H1 (cell line): ENCODE results near the gene TP53I13. TPM values are rescaled to one million over a fixed set of nuclear protein-coding genes. Genes with fewer than 3 reads are reported as not detected.

Experiments used
- CTCF ChIA-PET: fragments of 300-600 bp; sonication (Branson Sonifier 250); formaldehyde crosslinking; loops from one replicate; lab custom pipeline; 2021; ENCODE audit not compliant: partially characterized antibody; lab: Charles Lee
- POLR2A ChIA-PET: fragments of 300-600 bp; sonication (Branson Sonifier 250); formaldehyde crosslinking; loops from one replicate; lab custom pipeline; 2021; ENCODE audit warnings: inconsistent platforms; ENCODE audit not compliant: partially characterized antibody; lab: Charles Lee
- DNase-seq, 2 experiments: peaks; one replicate each; pipeline versions ENCODE4 v3.0.0 to v3.0.0-alpha.2; 2010 to 2022; ENCODE audit warnings: low spot score in 2 of 2, low read depth in 1 of 2, mixed read lengths in 1 of 2
- FAIRE-seq: peaks from 2 replicates; lab custom pipeline; 2011; peaks lifted over from hg19 to GRCh38; lab: Jason Lieb, UNC
- H2AFZ ChIP-seq: 2 replicates; pipeline ENCODE4 v1.8.1; 2012; ENCODE audit warnings: low read length, inconsistent platforms
- H2AK5ac ChIP-seq: 2 replicates; pipeline ENCODE4 v1.6.1; 2013; ENCODE audit warnings: low read depth, low read length
- H2BK120ac ChIP-seq: replicated peaks from 2 replicates; pipeline ENCODE3; 2013; ENCODE audit warnings: low read depth, low read length, inconsistent platforms
- H2BK12ac ChIP-seq: 2 replicates; pipeline ENCODE4 v1.6.1; 2013; ENCODE audit warnings: low read depth, low read length
- H2BK15ac ChIP-seq: 2 replicates; pipeline ENCODE4 v1.6.1; 2013; ENCODE audit warnings: low read length
- H2BK20ac ChIP-seq: 2 replicates; pipeline ENCODE4 v1.6.1; 2013; ENCODE audit warnings: low read length
- H2BK5ac ChIP-seq: 2 replicates; pipeline ENCODE4 v1.6.1; 2013; ENCODE audit warnings: low read depth, low read length
- H3K14ac ChIP-seq: 2 replicates; pipeline ENCODE4 v1.6.1; 2013; ENCODE audit warnings: inconsistent platforms; ENCODE audit not compliant: insufficient read length
- H3K18ac ChIP-seq: 2 replicates; pipeline ENCODE4 v1.6.1; 2013; ENCODE audit warnings: low read length; ENCODE audit errors: extremely low read depth
- H3K23ac ChIP-seq: 2 replicates; pipeline ENCODE4 v1.6.1; 2013; ENCODE audit warnings: inconsistent platforms; ENCODE audit not compliant: insufficient read length
- H3K23me2 ChIP-seq: 2 replicates; pipeline ENCODE4 v1.6.1; 2013; ENCODE audit warnings: low read depth, low read length
- H3K27ac ChIP-seq: 2 replicates; pipeline ENCODE4 v1.6.1; 2011; ENCODE audit warnings: low read depth, low read length, inconsistent platforms
- H3K27me3 ChIP-seq, 4 experiments: replicated peaks in 1 of 4; 1 replicate in 1 of 4; 2 replicates in 3 of 4; pipeline versions ENCODE4 v1.6.1 to v1.8.1; 2011 to 2013; ENCODE audit warnings: low read length in 3 of 4, mild to moderate bottlenecking in 3 of 4, inconsistent platforms in 2 of 4, mixed read lengths in 2 of 4, moderate library complexity in 1 of 4; ENCODE audit not compliant: control insufficient read depth in 3 of 4, insufficient read depth in 3 of 4; ENCODE audit errors: extremely low read depth in 1 of 4
- H3K36me3 ChIP-seq, 4 experiments: 2 replicates each; pipeline versions ENCODE4 v1.6.1 to v1.8.1; 2011 to 2013; ENCODE audit warnings: mild to moderate bottlenecking in 4 of 4, low read length in 3 of 4, moderate library complexity in 2 of 4, control low read depth in 1 of 4, inconsistent platforms in 1 of 4; ENCODE audit not compliant: insufficient read depth in 4 of 4, control insufficient read depth in 2 of 4
- H3K4ac ChIP-seq: replicated peaks from 2 replicates; pipeline ENCODE3; 2013; ENCODE audit warnings: low read length, low read depth, mixed read lengths, inconsistent platforms; ENCODE audit not compliant: insufficient read length
- H3K4me1 ChIP-seq, 4 experiments: replicated peaks in 1 of 4; 1 replicate in 1 of 4; 2 replicates in 3 of 4; pipeline versions ENCODE4 v1.6.1 to v1.8.1; 2011 to 2013; ENCODE audit warnings: low read length in 3 of 4, inconsistent platforms in 2 of 4, mixed read lengths in 1 of 4; ENCODE audit not compliant: insufficient read depth in 4 of 4, control insufficient read depth in 3 of 4
- H3K4me2 ChIP-seq, 2 experiments: 2 replicates each; pipeline versions ENCODE4 v1.6.1 to v1.8.1; 2011 to 2013; ENCODE audit warnings: low read depth in 2 of 2, low read length in 2 of 2, control low read depth in 1 of 2, inconsistent platforms in 1 of 2, mild to moderate bottlenecking in 1 of 2; ENCODE audit not compliant: insufficient read depth in 1 of 2
- H3K4me3 ChIP-seq, 4 experiments: fragments of 200-600, 300-600 bp in 1 of 4; sonication (generic), shearing (Covaris generic), sonication (Bioruptor Twin) in 1 of 4; 2 replicates each; pipeline versions ENCODE4 v1.5.1 to v1.8.1; 2011 to 2016; ENCODE audit warnings: low read length in 4 of 4, low read depth in 3 of 4, control low read depth in 2 of 4, inconsistent platforms in 2 of 4, mild to moderate bottlenecking in 2 of 4, mixed read lengths in 1 of 4, moderate library complexity in 1 of 4; ENCODE audit not compliant: insufficient read depth in 2 of 4; ENCODE audit errors: extremely low read depth in 1 of 4
- H3K56ac ChIP-seq: replicated peaks from 2 replicates; pipeline ENCODE3; 2013; ENCODE audit warnings: low read depth, mild to moderate bottlenecking, mixed read lengths, low read length, inconsistent platforms; ENCODE audit not compliant: insufficient read length
- H3K79me1 ChIP-seq: 2 replicates; pipeline ENCODE4 v1.6.1; 2013; ENCODE audit warnings: low read depth, low read length, control low read depth
- H3K79me2 ChIP-seq, 2 experiments: 2 replicates each; pipeline versions ENCODE4 v1.6.1 to v1.8.1; 2012 to 2013; ENCODE audit warnings: low read length in 2 of 2, mild to moderate bottlenecking in 2 of 2, inconsistent platforms in 1 of 2; ENCODE audit not compliant: insufficient read depth in 2 of 2, control insufficient read depth in 1 of 2
- H3K9ac ChIP-seq, 4 experiments: replicated peaks in 1 of 4; 1 replicate in 1 of 4; 2 replicates in 3 of 4; pipeline versions ENCODE4 v1.6.1 to v1.8.1; 2011 to 2013; ENCODE audit warnings: low read depth in 3 of 4, low read length in 3 of 4, control low read depth in 2 of 4, mild to moderate bottlenecking in 2 of 4, moderate library complexity in 2 of 4, inconsistent platforms in 1 of 4; ENCODE audit errors: extremely low read depth in 1 of 4
- H3K9me3 ChIP-seq, 2 experiments: 2 replicates each; pipeline versions ENCODE4 v1.6.1 to v1.8.1; 2012 to 2013; ENCODE audit warnings: mild to moderate bottlenecking in 2 of 2, moderate library complexity in 2 of 2, control low read depth in 1 of 2, inconsistent platforms in 1 of 2, low read depth in 1 of 2, low read length in 1 of 2, mixed read lengths in 1 of 2; ENCODE audit not compliant: insufficient read depth in 2 of 2
- H4K20me1 ChIP-seq, 2 experiments: replicated peaks in 1 of 2; 2 replicates each; pipeline versions ENCODE3 to v1.8.1; 2011 to 2013; ENCODE audit warnings: inconsistent platforms in 2 of 2, low read length in 2 of 2, mild to moderate bottlenecking in 1 of 2; ENCODE audit not compliant: insufficient read depth in 2 of 2, control insufficient read depth in 1 of 2
- H4K5ac ChIP-seq: 2 replicates; pipeline ENCODE4 v1.6.1; 2013; ENCODE audit warnings: low read length, low read depth, mixed read lengths, inconsistent platforms; ENCODE audit not compliant: insufficient read length
- H4K8ac ChIP-seq: 2 replicates; pipeline ENCODE4 v1.8.0; 2013; ENCODE audit warnings: mild to moderate bottlenecking, moderate library complexity, low read length, inconsistent platforms; ENCODE audit not compliant: insufficient read depth; ENCODE audit errors: extremely low read depth
- H4K91ac ChIP-seq: replicated peaks from 2 replicates; pipeline ENCODE3; 2013; ENCODE audit warnings: low read length, mixed read lengths, inconsistent platforms; ENCODE audit not compliant: insufficient read length
- BACH1 ChIP-seq: IDR thresholded peaks from 2 replicates; pipeline ENCODE4 v1.6.1; 2012; ENCODE audit warnings: low read length, improper control_type of control experiment
- CHD1 ChIP-seq: IDR thresholded peaks from 2 replicates; pipeline ENCODE4 v1.6.1; 2012; ENCODE audit warnings: low read depth, low read length, improper control_type of control experiment
- EZH2 ChIP-seq: fragments of 200-600 bp; sonication (generic); IDR thresholded peaks from 2 replicates; pipeline ENCODE4 v1.7.1; 2012; ENCODE audit warnings: low read depth, mild to moderate bottlenecking, moderate library complexity, low read length, inconsistent platforms; ENCODE audit not compliant: severe bottlenecking
- GTF2F1 ChIP-seq: IDR thresholded peaks from 2 replicates; pipeline ENCODE4 v1.6.1; 2012; ENCODE audit warnings: low read depth, low read length, improper control_type of control experiment, borderline replicate concordance
- HDAC6 ChIP-seq: IDR thresholded peaks from one replicate; pipeline ENCODE4 v1.7.1; 2012; ENCODE audit warnings: low read depth, mild to moderate bottlenecking, inconsistent platforms, low read length, moderate library complexity
- KDM1A ChIP-seq: fragments of 200-600, 300-600 bp; sonication (generic); IDR thresholded peaks from 2 replicates; pipeline ENCODE4 v1.7.1; 2016; ENCODE audit warnings: mild to moderate bottlenecking, low read length, borderline replicate concordance
- MAX ChIP-seq: IDR thresholded peaks from 2 replicates; pipeline ENCODE4 v1.6.1; 2012; ENCODE audit warnings: inconsistent platforms
- SP1 ChIP-seq: IDR thresholded peaks from 2 replicates; pipeline ENCODE4 v1.6.1; 2011; ENCODE audit warnings: low read depth, low read length
- SUZ12 ChIP-seq: fragments of 200-600 bp; sonication (generic); IDR thresholded peaks from 2 replicates; pipeline ENCODE4 v1.6.1; 2012; ENCODE audit warnings: mild to moderate bottlenecking, inconsistent platforms, low read length, moderate library complexity, mixed read lengths
- WGBS, 2 experiments: shearing (Covaris generic) in 1 of 2; methylation state at CpG; one replicate each; pipeline versions ENCODE4 v1.1.6 to v1.1.7; 2013 to 2015; ENCODE audit warnings: low lambda C conversion rate in 2 of 2, mixed read lengths in 2 of 2, inconsistent platforms in 1 of 2, low coverage in 1 of 2, missing lambda C conversion rate in 1 of 2; ENCODE audit not compliant: insufficient replicate concordance in 2 of 2, insufficient coverage in 1 of 2, insufficient read length in 1 of 2; ENCODE audit errors: extremely low coverage in 1 of 2, missing lambda C conversion rate in 1 of 2; 5-methylcytosine and 5-hydroxymethylcytosine counted together
- polyA plus RNA-seq, 7 experiments: library from polyadenylated mRNA; depleted of rRNA in 3 of 7; stranded (reverse) in 5 of 7; unstranded in 2 of 7; fragments of >200 nt in 5 of 7; fragments of 200-250 nt in 2 of 7; gene quantifications; 1 replicate in 5 of 7; 2 replicates in 1 of 7; 4 replicates in 1 of 7; pipeline versions ENCODE4 v1.2.1 to v1.2.3, GENCODE V29; 2011 to 2013; ENCODE audit warnings: missing spikeins in 2 of 7, mixed read lengths in 2 of 7
- total RNA-seq: library from RNA; stranded (reverse); fragmentation: NEBNext Ultra II Directional; extraction: Animal tissue kit (Norgen Biotek cat#: 25700); gene quantifications from 2 replicates; pipeline ENCODE4 v1.2.1, GENCODE V29; 2021

TP53I13 gene
- total and polyA plus RNA-seq, 2 of the 8 experiments (the other 6 are each of a cell fraction or from before 2014, with no cell fraction given), result 22.4 to 35.7 TPM

- Histone ChIP-seq H3K9ac (no peak overlapping the region), H3K4me1 (peaks cover 0 to 6% (median 6%) of the 10 kb centered on the region in 4 experiments; a peak in 5 of 7 replicates), H2BK5ac (no peak overlapping the region), H3K23ac (no peak overlapping the region), H3K18ac (no peak overlapping the region), H2AFZ (no peak overlapping the region), H3K9me3 (no peaks in the 10 kb centered on the region), H4K91ac (no peak overlapping the region), H3K4me3 (no peak overlapping the region), H2BK12ac (no peak overlapping the region), H4K20me1 (peaks cover 1 to 3% of the 10 kb centered on the region in 2 experiments), H3K56ac (no peak overlapping the region), H3K27me3 (peaks cover 0 to 11% (median 5%) of the 10 kb centered on the region in 4 experiments; a peak in 4 of 7 replicates), H3K23me2 (peaks cover 7% of the 10 kb centered on the region), H3K4me2 (no peak overlapping the region), H4K8ac (peak overlapping the region; percentile 78), H2AK5ac (no peak overlapping the region), H3K36me3 (peaks cover 9 to 27% (median 14%) of the 10 kb centered on the region in 4 experiments; a peak in 6 of 8 replicates), H2BK120ac (no peak overlapping the region), H3K4ac (no peak overlapping the region), H3K79me1 (no peaks in the 10 kb centered on the region), H3K14ac (no peak overlapping the region), H3K27ac (no peak overlapping the region), H4K5ac (no peak overlapping the region), H3K79me2 (no peaks in the 10 kb centered on the region), H2BK20ac (no peak overlapping the region), H2BK15ac (no peak overlapping the region)
- no peak for DNase-seq
- CTCF ChIA-PET, result interaction anchor here (0.6 to 15.3 kb wide), 21 partner anchors 9 to 977 kb away, joined by 3 to 167 read pairs (median 4); partner anchors contain the start of genes ANKRD13B and CORO6
- 90% methylated on average over 6 of the region's 6 CpGs; no CpG with 5 or more reads in 1 of the 2 experiments for WGBS, 2 experiments
- TF ChIP-seq EZH2 (no peak), GTF2F1 (no peak), KDM1A (no peak), SUZ12 (no peak), HDAC6 (no peak), SP1 (no peak), BACH1 (no peak), CHD1 (no peak), MAX (no peak)
- no peak for FAIRE-seq
- POLR2A ChIA-PET, result interaction anchor here (1.1 to 1.5 kb wide), 9 partner anchors 8 to 279 kb away, joined by 3 to 9 read pairs (median 3); partner anchors contain the start of genes ANKRD13B and NUFIP2
Observed at GRCh38 chr17:29573558-29573869, 5.0 kb downstream of the TP53I13 start.
